C4-2B (cell line): ENCODE data around the gene MVD.
"Not testable (repeated sequence)": the region's sequence is repeated elsewhere in the genome, so short reads cannot be mapped to it uniquely, and the experiment has no call there.

ENCODE experiments used
- H3K27ac ChIP-seq: fragments of 450-650 bp; 2 replicates; pipeline ENCODE4 v1.5.1; 2017
- ZFX ChIP-seq: fragments of 450-650 bp; IDR thresholded peaks from 2 replicates; pipeline ENCODE4 v1.6.1; 2017
- TF ChIP-seq, protein P1 (sequence below): fragments of 450-650 bp; conservative IDR thresholded peaks from 2 replicates; pipeline ENCODE4 v1.5.1; 2017; ENCODE audit warnings: mild to moderate bottlenecking

MVD gene

DNA sequence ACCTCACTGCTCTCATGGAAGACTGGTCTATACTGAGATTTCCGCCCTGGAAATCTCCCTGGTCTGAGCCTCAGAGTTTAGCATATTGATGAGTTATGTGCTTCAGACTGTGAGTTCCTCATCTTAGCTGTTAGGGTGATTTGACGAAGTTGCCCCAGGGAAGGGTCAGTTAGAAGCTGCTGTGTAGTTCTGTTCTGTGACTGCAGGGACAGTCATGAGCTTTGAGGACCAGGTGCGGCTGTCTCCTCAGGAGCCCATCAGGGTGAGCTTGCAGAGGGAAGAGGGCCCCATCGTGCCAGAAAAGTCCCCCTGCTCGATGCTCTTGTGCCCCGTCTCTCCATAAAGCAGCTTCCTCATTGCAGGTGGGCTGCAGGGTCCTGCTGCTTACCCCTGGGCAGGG is 52.8 kb downstream of the MVD start:
- no peak overlapping the region for H3K27ac ChIP-seq
- no peak for TF ChIP-seq ZFX
- TF ChIP-seq, protein P1, sequence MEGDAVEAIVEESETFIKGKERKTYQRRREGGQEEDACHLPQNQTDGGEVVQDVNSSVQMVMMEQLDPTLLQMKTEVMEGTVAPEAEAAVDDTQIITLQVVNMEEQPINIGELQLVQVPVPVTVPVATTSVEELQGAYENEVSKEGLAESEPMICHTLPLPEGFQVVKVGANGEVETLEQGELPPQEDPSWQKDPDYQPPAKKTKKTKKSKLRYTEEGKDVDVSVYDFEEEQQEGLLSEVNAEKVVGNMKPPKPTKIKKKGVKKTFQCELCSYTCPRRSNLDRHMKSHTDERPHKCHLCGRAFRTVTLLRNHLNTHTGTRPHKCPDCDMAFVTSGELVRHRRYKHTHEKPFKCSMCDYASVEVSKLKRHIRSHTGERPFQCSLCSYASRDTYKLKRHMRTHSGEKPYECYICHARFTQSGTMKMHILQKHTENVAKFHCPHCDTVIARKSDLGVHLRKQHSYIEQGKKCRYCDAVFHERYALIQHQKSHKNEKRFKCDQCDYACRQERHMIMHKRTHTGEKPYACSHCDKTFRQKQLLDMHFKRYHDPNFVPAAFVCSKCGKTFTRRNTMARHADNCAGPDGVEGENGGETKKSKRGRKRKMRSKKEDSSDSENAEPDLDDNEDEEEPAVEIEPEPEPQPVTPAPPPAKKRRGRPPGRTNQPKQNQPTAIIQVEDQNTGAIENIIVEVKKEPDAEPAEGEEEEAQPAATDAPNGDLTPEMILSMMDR = no peak

DNA sequence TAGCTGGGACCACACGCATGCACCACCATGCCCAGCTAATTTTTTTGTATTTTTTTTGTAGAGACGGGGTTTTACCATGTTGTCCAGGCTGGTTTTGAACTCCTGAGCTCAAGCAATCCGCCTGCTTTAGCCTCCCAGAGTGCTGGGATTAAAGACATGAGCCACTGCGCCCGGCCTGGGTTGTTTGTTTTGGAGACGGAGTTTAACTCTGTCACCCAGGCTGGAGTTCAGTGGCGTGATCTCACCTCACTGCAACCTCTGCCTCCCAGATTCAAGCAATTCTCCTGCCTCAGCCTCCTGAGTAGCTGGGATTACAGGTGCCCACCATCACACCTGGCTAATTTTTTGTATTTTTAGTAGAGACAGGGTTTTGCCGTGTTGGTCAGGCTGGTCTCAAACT is 53.5 kb downstream of the MVD start:
- not testable (repeated sequence) for H3K27ac ChIP-seq

DNA sequence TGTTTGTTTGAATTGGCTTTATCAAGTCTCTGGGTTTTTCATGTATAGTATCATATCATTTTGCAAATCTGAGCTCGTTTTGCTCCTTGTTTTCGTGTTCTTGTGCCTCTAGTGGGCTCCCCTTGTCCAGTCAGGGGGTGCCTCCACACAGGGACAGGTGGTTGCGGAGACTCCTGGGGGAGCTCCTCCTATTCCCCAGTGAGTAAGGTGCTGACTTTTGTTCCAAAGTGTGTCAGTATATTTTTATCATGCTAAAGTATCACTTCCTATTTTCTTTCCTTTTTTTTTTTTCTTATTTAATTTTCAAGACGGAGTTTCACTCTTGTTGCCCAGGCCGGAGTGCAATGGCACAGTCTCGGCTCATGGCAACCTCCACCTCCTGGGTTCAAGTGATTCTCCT is 54.8 kb downstream of the MVD start:
- H3K27ac ChIP-seq = no peak overlapping the region

DNA sequence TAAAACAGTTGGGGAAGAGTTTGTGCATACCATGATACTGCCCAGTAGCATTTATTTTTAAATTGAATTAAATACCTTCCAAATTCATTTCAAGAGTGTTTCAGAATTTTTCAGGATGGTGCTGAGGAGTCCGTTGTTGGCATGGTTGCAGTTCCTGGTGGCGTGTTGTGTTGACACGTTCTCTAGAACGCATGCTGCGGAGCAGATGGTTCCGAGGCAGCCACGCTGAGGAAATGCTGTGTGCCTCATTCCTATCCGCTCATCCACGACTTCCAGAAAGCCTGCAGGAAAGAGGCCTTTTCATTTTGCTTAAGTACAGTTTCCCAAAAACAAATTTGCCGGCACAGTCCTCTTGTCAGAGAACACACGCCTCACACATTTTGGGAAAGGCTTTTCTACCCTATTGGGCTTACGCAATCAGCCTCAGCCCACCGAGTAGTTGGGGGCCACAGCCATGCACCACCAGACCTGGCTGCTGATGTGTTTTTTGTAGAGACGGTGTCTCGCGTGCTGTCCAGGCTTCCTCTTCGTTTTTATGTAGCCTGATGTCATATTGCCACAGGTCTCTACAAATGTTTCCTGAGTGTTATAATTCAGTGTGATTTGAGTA is 56.6 kb downstream of the MVD start:
- no peak overlapping the region for H3K27ac ChIP-seq
- TF ChIP-seq, protein P1 = no peak
- TF ChIP-seq ZFX = no peak

More for the DNA sequence above, 54.8 kb downstream of the MVD start:
- TF ChIP-seq, protein P1 = no peak
- TF ChIP-seq ZFX = no peak

DNA sequence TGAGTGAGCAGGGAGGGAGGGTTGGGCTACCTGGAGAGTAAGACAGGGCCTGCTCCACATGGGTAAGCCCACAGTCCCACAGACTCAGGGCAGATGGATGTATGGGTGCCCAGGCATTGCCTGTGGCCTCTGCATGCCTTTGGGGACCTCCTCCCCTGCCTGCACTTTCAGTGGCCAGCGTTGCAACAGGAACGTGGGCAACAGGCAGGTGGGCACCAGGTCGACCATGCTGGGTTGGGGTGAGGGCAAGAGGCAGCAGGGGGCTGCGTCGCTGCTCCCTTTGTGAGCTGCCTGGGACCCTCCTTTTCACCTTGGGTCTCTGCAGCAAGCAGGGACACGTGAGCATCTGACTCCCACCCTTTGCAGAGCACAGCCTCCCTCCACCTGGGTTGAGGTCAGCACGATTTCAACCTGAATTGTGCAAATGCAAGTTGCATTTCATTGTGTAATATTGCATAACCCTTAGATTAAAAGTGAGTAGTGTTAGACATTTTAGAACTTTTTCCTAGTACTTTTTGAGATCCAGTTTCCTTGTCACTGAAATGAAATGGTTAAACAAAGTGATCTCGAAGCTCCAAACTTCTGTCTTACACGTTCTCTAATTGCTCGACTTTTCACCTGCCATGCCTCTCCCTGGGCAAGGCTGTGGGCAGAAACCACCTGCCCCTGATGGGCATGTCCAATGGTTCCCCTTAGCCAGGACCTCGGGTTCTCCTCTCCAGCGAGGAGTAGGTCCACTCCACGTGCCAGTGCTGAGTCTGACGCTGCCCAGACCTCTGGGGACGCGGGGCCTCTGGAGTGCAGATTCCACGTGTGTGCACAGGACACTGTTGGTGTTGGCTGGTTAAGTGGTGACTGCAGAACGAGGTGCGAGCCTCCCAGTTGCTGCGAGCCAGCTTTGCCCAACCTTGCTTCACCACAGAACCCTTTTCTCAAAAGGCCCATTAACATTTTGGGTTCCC is 57.4 kb downstream of the MVD start:
- TF ChIP-seq, protein P1 = no peak
- TF ChIP-seq ZFX = no peak
- H3K27ac ChIP-seq = no peak overlapping the region

DNA sequence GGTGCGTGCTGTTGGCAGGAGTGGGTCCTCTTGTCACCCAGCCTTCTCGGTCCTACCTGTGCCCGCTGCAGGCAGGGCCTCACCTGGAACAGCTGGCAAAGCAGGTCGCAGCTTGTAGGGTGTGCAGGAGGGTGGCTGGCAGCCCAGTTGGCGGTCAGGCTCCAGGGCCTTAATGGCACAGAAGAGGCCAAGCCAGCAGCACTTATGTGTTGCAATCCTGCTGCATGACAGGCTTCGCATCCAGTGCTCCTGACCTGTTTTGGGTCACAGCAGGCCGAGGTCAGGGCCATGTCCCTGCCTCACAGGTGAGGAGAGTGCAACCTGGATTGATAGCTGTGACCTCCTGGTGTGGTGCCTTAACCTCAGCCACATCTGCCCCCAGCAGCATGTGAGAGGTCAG is 60.8 kb downstream of the MVD start:
- TF ChIP-seq ZFX = no peak
- TF ChIP-seq, protein P1 = no peak
- H3K27ac ChIP-seq = no peak overlapping the region
